Ovary (tissue), 9 donors: Measurements from ENCODE around the gene UBN2. TPM values are rescaled to one million over a fixed set of nuclear protein-coding genes. Genes with fewer than 3 reads are reported as not detected.

Experiments
- DNase-seq, 5 donors: peaks; one replicate each; pipeline ENCODE4 v3.0.0-alpha.2; 2019 to 2020
- H3K27ac ChIP-seq, 2 donors: fragments of 200-600 bp; one replicate each; pipeline versions ENCODE4 v1.5.1 to v1.8.0; 2019 to 2022
- H3K27me3 ChIP-seq: fragments of 200-600 bp; one replicate; pipeline ENCODE4 v1.8.0; 2022
- H3K36me3 ChIP-seq: fragments of 200-600 bp; sonication (generic); one replicate; pipeline ENCODE4 v1.5.1; 2019
- H3K4me1 ChIP-seq: one replicate; pipeline ENCODE4 v1.8.1; 2013; ENCODE audit warnings: mild to moderate bottlenecking, moderate library complexity; ENCODE audit not compliant: insufficient read depth
- H3K4me3 ChIP-seq: fragments of 200-600 bp; sonication (generic); one replicate; pipeline ENCODE4 v1.5.1; 2017
- H3K9me3 ChIP-seq, 2 donors: fragments of 200-600 bp in 1 of 2; sonication (generic) in 1 of 2; one replicate each; pipeline versions ENCODE4 v1.5.1 to v1.8.1; 2013 to 2019; ENCODE audit warnings: mild to moderate bottlenecking in 1 of 2, moderate library complexity in 1 of 2
- EP300 ChIP-seq: sonication (generic); formaldehyde crosslinking; IDR thresholded peaks from one replicate; pipeline ENCODE4 v1.6.1; 2017; ENCODE audit warnings: antibody characterized with exemption
- POLR2A ChIP-seq: fragments of 450-650 bp; IDR thresholded peaks from one replicate; pipeline ENCODE4 v1.6.1; 2017; ENCODE audit warnings: antibody characterized with exemption, mild to moderate bottlenecking, moderate library complexity
- WGBS, 3 donors: extraction: QIAGEN DNeasy Blood & Tissue Kit in 1 of 3; methylation state at CpG; one replicate each; pipeline versions ENCODE4 v1.1.5 to v1.1.7; 2013 to 2017; 5-methylcytosine and 5-hydroxymethylcytosine counted together
- intact Hi-C, 4 donors: fragments of 100-400 bp; cut with DNase I; formaldehyde crosslinking; loops; one replicate each; pipeline versions ENCODE4 v1.11.0 to v1.15.1; 2022 to 2023
- polyA plus RNA-seq, 2 donors: library from polyadenylated mRNA; stranded (reverse); fragments of 200-250 nt in 1 of 2; fragments of 350-450 nt in 1 of 2; fragmentation: Illumina TruSeq in 1 of 2; extraction: RNeasy Lipid Tissue Mini Kit (QIAGEN cat#74804) in 1 of 2; gene quantifications; one replicate each; pipeline ENCODE4 v1.2.3, GENCODE V29; 2013 to 2014
- total RNA-seq, 7 donors: library from RNA; depleted of rRNA in 2 of 7; stranded (reverse); fragments of >200 nt in 2 of 7; fragmentation: NEBNext Ultra II Directional in 3 of 7; extraction: Animal tissue kit (Norgen Biotek cat#: 25700) in 3 of 7; gene quantifications; one replicate each; pipeline versions ENCODE4 v1.1.0 to v1.2.4, GENCODE V29; 2016 to 2023
- TF ChIP-seq, protein P1 (sequence below), 3 donors: fragments of 450-650 bp in 2 of 3; fragments of 200-600 bp in 1 of 3; IDR thresholded peaks; one replicate each; pipeline versions ENCODE4 v1.5.1 to v1.8.0; 2016 to 2022; ENCODE audit warnings: antibody characterized with exemption in 3 of 3, mild to moderate bottlenecking in 1 of 3
- donor health status: DM: no; HTN: no; CAD: no; lungs with moderate emphysema.
- donor health status: DM: no; HTN: no; CAD: no.
- donor health status: Bipolar disorder and iron deficiency.
- donor health status: DM: yes; HTN: yes; CAD: no.
- donor health status: DM: no; HTN: no; CAD: no.
- donor health status: DM: yes; HTN: yes; CAD: no.

UBN2 gene
- total and polyA plus RNA-seq, 9 donors: 3.3 to 28.8 (median 17.5) TPM

DNA sequence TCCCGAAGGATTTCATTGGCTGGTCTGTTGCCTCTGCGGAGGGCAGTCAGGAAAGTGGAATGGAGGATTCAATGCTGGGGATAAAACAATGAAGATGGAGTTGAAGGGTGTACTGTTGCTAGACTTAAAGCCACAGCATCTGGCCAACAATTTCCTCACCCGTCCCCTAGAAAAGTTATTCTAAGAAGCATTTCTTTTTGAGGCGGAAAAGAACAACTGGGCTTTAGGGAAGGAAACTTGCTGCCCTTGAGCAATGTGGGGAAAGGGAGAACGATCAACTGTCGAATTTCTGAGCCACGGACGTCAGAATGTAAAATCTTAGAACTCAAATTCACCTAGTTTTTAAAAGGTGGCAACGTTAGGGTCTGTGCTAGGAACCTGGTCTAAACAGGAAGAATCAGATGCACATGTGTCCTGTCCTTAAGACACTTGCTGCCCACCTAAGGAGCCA, 110.8 kb downstream of the UBN2 start:
- no peaks in the 10 kb centered on the region for H3K27me3 ChIP-seq
- WGBS, 3 donors: 0% methylated on average over 9 of the region's 9 CpGs
- intact Hi-C loops: loop anchor here in 1 of 4 donors (1.0 kb wide), 1 partner anchor 18 kb away; the partner anchor contains the start of gene LUC7L2
- TF ChIP-seq EP300 (no peak), POLR2A (no peak)
- TF ChIP-seq, protein P1, sequence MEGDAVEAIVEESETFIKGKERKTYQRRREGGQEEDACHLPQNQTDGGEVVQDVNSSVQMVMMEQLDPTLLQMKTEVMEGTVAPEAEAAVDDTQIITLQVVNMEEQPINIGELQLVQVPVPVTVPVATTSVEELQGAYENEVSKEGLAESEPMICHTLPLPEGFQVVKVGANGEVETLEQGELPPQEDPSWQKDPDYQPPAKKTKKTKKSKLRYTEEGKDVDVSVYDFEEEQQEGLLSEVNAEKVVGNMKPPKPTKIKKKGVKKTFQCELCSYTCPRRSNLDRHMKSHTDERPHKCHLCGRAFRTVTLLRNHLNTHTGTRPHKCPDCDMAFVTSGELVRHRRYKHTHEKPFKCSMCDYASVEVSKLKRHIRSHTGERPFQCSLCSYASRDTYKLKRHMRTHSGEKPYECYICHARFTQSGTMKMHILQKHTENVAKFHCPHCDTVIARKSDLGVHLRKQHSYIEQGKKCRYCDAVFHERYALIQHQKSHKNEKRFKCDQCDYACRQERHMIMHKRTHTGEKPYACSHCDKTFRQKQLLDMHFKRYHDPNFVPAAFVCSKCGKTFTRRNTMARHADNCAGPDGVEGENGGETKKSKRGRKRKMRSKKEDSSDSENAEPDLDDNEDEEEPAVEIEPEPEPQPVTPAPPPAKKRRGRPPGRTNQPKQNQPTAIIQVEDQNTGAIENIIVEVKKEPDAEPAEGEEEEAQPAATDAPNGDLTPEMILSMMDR (IDR thresholded peaks at IDR 0.05): no peak
- no peak for DNase-seq
- no peaks in the 10 kb centered on the region for H3K36me3 ChIP-seq
- H3K27ac ChIP-seq: peak overlapping the region; percentile 98 to 100
- peak overlapping the region; percentile 69 for H3K4me3 ChIP-seq
- H3K4me1 ChIP-seq: no peaks in the 10 kb centered on the region
- H3K9me3 ChIP-seq: no peaks in the 10 kb centered on the region

DNA sequence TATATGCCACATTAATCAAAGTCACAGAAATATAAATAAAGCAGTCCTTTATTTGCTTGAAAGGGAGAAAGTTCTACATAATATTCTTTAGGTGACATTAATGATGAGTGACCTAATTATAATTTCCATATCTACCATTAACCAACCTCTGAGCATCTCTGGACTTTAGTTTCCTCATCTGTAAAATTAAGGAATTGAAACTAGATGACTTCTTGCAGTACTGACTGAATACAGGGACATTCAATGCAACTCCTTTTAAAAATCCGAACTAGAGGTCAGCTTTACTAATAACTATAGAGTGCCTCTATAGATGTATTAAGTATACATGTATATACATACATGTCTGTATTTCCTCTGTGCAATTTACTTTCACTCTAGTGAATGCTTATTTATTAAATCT, 114.0 kb downstream of the UBN2 start:
- H3K36me3 ChIP-seq: no peaks in the 10 kb centered on the region
- H3K9me3 ChIP-seq: no peaks in the 10 kb centered on the region
- TF ChIP-seq, protein P1 (IDR thresholded peaks at IDR 0.05): no peak
- TF ChIP-seq POLR2A: no peak
- TF ChIP-seq EP300: no peak
- H3K4me1 ChIP-seq: no peaks in the 10 kb centered on the region
- DNase-seq: no peak
- no peak overlapping the region for H3K4me3 ChIP-seq
- no peak overlapping the region for H3K27ac ChIP-seq
- no peaks in the 10 kb centered on the region for H3K27me3 ChIP-seq
- intact Hi-C loops: no loop called here
- 90 to 94% (median 94%) methylated on average over 1 of the region's 1 CpG for WGBS, 3 donors

DNA sequence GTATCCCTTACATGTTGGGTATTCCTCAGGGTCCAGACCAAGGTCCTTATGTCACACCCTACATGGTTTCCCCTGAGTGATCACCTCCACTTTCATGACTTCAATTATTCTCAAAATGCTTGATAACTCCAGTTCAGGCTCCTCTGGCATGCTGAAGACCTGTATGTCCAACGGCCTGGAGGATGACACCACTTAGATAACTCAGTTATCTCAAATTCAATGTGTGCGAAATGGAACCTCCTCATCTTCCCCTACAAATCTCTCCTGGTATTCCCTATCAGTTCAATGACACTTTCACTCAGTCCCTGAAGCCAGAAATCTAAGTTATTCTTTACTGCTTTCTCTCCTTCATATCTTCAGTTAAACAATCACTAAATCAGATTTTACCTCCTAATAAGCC, 120.0 kb downstream of the UBN2 start:
- H3K9me3 ChIP-seq: no peaks in the 10 kb centered on the region
- WGBS, 3 donors: 91 to 93% (median 92%) methylated on average over 2 of the region's 2 CpGs
- H3K27me3 ChIP-seq: no peaks in the 10 kb centered on the region
- H3K27ac ChIP-seq: no peak overlapping the region
- no peak for DNase-seq
- intact Hi-C loops: no loop called here
- no peak overlapping the region for H3K4me3 ChIP-seq
- H3K36me3 ChIP-seq: no peaks in the 10 kb centered on the region
- TF ChIP-seq POLR2A: no peak
- TF ChIP-seq, protein P1 (IDR thresholded peaks at IDR 0.05): no peak
- H3K4me1 ChIP-seq: no peaks in the 10 kb centered on the region

DNA sequence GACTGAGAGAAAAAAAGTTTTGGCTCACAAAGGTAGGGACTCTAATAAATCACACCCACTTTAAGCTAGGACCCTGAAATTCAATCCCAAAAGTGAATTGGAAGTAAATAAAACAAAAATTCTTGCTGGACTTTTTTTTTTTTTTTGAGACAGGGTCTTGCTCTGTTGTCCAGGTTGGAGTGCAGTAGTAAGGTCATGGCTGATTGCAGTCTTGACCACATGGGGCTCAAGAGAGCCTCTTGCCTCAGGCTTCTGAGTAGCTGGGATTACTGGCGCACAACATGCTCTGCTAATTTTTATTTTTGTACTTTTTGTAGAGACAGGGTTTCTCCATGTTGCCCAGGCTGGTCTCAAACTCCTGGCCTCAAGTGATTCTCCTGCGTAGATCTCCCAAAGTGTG, 123.7 kb downstream of the UBN2 start:
- intact Hi-C loops: no loop called here
- Histone ChIP-seq H3K36me3 (no peaks in the 10 kb centered on the region), H3K4me3 (no peak overlapping the region), H3K27me3 (no peaks in the 10 kb centered on the region), H3K27ac (no peak overlapping the region), H3K4me1 (no peaks in the 10 kb centered on the region), H3K9me3 (no peaks in the 10 kb centered on the region)
- no peak for DNase-seq
- TF ChIP-seq POLR2A: no peak
- TF ChIP-seq, protein P1 (IDR thresholded peaks at IDR 0.05): no peak
- no peak for TF ChIP-seq EP300
- WGBS, 3 donors: 95 to 100% (median 96%) methylated on average over 2 of the region's 2 CpGs
